ENCODE results near the gene BNIP1. TPM values are rescaled to one million over a fixed set of nuclear protein-coding genes. Genes with fewer than 3 reads are reported as not detected.
A peak's percentile ranks its signal among the peaks of the same experiment; 100 is the strongest.

BNIP1 gene, protein sequence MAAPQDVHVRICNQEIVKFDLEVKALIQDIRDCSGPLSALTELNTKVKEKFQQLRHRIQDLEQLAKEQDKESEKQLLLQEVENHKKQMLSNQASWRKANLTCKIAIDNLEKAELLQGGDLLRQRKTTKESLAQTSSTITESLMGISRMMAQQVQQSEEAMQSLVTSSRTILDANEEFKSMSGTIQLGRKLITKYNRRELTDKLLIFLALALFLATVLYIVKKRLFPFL
- 10 to 100 TPM in 2 of 4 donors, 1 to 10 TPM in 2; 6.7 to 11.8 (median 10.5) TPM for total RNA-seq
- polyA plus RNA-seq, result 10 to 100 TPM; 14.9 to 19.2 (median 18.7) TPM

DNA sequence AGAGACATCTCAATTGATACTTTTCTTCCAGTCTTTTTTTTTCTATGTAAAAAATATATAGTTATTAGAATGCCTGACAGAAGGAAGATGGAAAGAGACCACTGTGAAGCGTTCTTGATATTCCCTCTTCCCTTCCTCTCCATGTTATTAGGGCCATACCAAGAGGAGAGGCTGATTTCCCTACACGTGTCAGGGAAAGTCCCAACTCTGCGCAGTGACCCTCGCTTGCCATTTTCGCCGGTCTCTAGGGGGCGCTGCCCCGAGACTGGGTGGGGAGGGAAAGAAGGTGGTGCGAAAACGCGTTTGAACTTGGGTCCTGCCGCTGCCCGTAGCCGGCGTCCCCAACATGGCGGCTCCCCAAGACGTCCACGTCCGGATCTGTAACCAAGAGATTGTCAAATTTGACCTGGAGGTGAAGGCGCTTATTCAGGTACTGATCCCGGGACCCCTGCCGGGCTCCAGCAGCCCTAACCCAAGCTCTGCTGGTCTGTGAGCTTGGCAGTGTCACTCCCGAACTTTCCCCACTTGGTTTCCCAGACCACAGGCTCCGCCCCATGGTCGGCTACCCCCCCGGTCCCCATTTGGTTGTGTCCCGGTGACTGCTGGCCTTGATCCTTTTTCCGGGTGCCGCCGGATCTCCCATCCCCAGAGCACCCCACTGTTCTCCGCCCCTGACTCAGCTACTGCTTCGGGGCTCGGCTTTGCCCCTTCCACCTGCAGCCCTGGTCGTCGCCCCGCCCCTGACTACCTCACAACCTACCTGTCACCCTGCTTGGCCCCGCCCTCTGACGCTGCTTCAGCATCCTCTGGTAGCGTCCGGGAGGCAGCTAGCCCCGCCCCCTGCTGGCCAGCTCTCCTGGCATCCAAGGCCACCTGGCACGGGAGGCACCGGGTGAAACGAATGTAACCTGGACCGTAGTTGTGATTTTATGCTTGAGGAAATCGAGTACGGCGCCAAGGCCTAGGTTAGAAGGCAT, at the start of gene BNIP1:
Gene BNIP1 (plus strand): TSS at position 332 of the 977 bp plus-strand sequence. CDS start 15 bp downstream, at position 347.
- Histone ChIP-seq H3K36me3 (peaks cover 0 to 34% (median under 1%) of the 10 kb centered on the region in 4 donors), H3K4me3 (peak within 1 kb of the TSS; percentile 72 to 95 (median 92))
- intact Hi-C loops (cut with DNase I), result loop anchor here (2.0 to 10.0 kb wide), 5 partner anchors 87 to 430 kb away; partner anchors contain the start of gene CREBRF

DNA sequence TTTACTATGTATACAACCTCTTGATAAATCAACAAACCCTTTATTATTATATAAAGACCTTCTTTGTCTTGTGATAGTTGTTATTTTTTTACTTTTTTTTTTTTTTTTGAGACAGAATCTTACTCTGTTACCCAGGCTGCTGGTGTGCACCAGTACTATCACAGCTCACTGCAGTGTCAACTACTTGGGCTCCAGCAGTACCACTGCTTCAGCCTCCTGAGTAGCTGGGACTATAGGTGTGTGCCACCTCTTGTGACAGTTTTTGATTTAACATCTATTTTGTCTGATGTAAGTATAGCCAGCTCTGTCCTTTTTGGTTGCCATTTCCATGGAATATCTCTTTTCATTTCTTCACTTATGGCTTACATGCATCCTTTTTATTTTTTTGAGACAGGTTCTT, 45.5 kb upstream of the BNIP1 start:
- no peak for DNase-seq
- peaks cover 0 to 42% (median 19%) of the 10 kb centered on the region in 4 donors for H3K4me1 ChIP-seq
- no peak overlapping the region for H3K27ac ChIP-seq
- H3K9me3 ChIP-seq, result peaks cover 0 to 3% (median 0%) of the 10 kb centered on the region in 4 donors
- peaks cover 0 to 14% (median 4%) of the 10 kb centered on the region in 4 donors for H3K36me3 ChIP-seq
- TF ChIP-seq EP300 (IDR thresholded peaks at IDR 0.05) (no peak), POLR2AphosphoS5 (IDR thresholded peaks at IDR 0.05) (no peak), POLR2A (IDR thresholded peaks at IDR 0.05) (no peak)
- TF ChIP-seq, protein P1, sequence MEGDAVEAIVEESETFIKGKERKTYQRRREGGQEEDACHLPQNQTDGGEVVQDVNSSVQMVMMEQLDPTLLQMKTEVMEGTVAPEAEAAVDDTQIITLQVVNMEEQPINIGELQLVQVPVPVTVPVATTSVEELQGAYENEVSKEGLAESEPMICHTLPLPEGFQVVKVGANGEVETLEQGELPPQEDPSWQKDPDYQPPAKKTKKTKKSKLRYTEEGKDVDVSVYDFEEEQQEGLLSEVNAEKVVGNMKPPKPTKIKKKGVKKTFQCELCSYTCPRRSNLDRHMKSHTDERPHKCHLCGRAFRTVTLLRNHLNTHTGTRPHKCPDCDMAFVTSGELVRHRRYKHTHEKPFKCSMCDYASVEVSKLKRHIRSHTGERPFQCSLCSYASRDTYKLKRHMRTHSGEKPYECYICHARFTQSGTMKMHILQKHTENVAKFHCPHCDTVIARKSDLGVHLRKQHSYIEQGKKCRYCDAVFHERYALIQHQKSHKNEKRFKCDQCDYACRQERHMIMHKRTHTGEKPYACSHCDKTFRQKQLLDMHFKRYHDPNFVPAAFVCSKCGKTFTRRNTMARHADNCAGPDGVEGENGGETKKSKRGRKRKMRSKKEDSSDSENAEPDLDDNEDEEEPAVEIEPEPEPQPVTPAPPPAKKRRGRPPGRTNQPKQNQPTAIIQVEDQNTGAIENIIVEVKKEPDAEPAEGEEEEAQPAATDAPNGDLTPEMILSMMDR (IDR thresholded peaks at IDR 0.05), result no peak
- H3K27me3 ChIP-seq, result no peaks in the 10 kb centered on the region
- H3K4me3 ChIP-seq, result no peak overlapping the region
- intact Hi-C loops (cut with DNase I), result no loop called here

More for the DNA sequence above, at the start of gene BNIP1:
- Histone ChIP-seq H3K9me3 (no peaks in the 10 kb centered on the region), H3K4me1 (peaks cover 0 to 16% (median 7%) of the 10 kb centered on the region in 4 donors), H3K27me3 (no peaks in the 10 kb centered on the region), H3K27ac (peak within 1 kb of the TSS; percentile 84 to 90 (median 90))
- 1% methylated on average over 48 of the region's 48 CpGs for WGBS, 2 donors
- TF ChIP-seq, protein P1 (IDR thresholded peaks at IDR 0.05), result peak; percentile 84 to 96 (median 92)
- TF ChIP-seq POLR2A (IDR thresholded peaks at IDR 0.05) (peak; percentile 28 to 33), EP300 (IDR thresholded peaks at IDR 0.05) (no peak), POLR2AphosphoS5 (IDR thresholded peaks at IDR 0.05) (peak; percentile 61 to 86 (median 85))
- peak; percentile 95 for DNase-seq

DNA sequence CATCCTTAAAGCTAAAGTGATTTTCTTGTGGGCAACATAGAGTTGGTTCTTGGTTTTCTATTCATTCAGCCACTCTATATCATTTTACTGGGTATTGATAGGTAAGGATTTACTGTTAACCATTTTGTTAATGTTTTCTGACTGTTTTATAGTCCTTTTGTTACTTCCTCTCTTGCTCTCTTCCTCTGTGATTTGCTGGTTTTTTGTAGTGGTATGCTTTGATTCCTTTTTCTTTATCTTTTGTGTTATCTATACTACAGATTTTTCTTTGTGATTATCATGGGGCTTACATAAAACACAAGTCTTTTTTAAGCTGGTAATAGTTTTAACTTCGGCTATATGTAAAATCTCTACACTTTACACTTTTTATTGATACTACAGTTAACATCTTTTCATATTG, 44.9 kb upstream of the BNIP1 start:
- peaks cover 0 to 3% (median 0%) of the 10 kb centered on the region in 4 donors for H3K9me3 ChIP-seq
- H3K4me1 ChIP-seq, result peaks cover 0 to 41% (median 15%) of the 10 kb centered on the region in 4 donors
- no peaks in the 10 kb centered on the region for H3K27me3 ChIP-seq
- TF ChIP-seq, protein P1 (IDR thresholded peaks at IDR 0.05), result no peak
- TF ChIP-seq POLR2A (IDR thresholded peaks at IDR 0.05) (no peak), EP300 (IDR thresholded peaks at IDR 0.05) (no peak), POLR2AphosphoS5 (IDR thresholded peaks at IDR 0.05) (no peak)
- intact Hi-C loops (cut with DNase I), result no loop called here
- WGBS, 2 donors, result 43 to 61% methylated on average over 1 of the region's 1 CpG
- no peak for DNase-seq
- peaks cover 0 to 14% (median 4%) of the 10 kb centered on the region in 4 donors for H3K36me3 ChIP-seq
- no peak overlapping the region for H3K4me3 ChIP-seq
- no peak overlapping the region for H3K27ac ChIP-seq

DNA sequence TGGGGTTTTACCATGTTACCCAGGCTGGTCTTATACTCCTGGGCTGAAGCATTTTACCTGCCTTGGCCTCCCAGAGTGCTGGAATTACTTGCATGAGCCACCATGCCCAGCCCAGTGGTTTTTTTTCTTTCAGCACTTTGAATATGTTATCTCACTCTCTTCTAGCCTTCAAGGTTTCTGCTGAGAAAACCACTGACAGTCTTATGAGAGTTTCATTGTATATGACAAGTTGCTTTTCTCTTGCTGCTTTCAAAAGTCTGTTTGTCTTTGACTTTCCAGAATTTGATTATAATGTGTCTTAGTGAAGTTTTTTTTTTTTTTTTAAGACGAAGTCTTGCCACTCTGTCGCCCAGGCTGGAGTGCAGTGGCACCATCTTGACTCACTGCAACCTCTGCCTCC, 43.1 kb upstream of the BNIP1 start:
- intact Hi-C loops (cut with DNase I), result no loop called here
- TF ChIP-seq POLR2AphosphoS5 (IDR thresholded peaks at IDR 0.05) (no peak), POLR2A (IDR thresholded peaks at IDR 0.05) (no peak), EP300 (IDR thresholded peaks at IDR 0.05) (no peak)
- TF ChIP-seq, protein P1 (IDR thresholded peaks at IDR 0.05), result no peak
- DNase-seq, result no peak
- H3K4me1 ChIP-seq, result peaks cover 0 to 40% (median 14%) of the 10 kb centered on the region in 4 donors
- peaks cover 0 to 14% (median 4%) of the 10 kb centered on the region in 4 donors for H3K36me3 ChIP-seq
- no peak overlapping the region for H3K4me3 ChIP-seq
- no peaks in the 10 kb centered on the region for H3K27me3 ChIP-seq
- H3K27ac ChIP-seq, result no peak overlapping the region
- H3K9me3 ChIP-seq, result peaks cover 0 to 3% (median 0%) of the 10 kb centered on the region in 4 donors
- 98 to 99% methylated on average over 2 of the region's 2 CpGs for WGBS, 2 donors

Data from sigmoid colon (tissue), 7 donors.